GM13977 (cell line): ENCODE measurements around the gene TACR2.
A peak's percentile ranks its signal among the peaks of the same experiment; 100 is the strongest.

ENCODE experiments used
- DNase-seq: peaks from one replicate; pipeline ENCODE4 v3.0.0; 2012; ENCODE audit warnings: low spot score
- CTCF ChIP-seq: IDR thresholded peaks from 2 replicates; pipeline ENCODE4 v1.5.1; 2012; ENCODE audit warnings: mild to moderate bottlenecking, control low read depth; ENCODE audit not compliant: insufficient read depth; ENCODE audit errors: extremely low read depth, missing control alignments
- in situ Hi-C: fragments of 300-500 bp; cut with MboI; formaldehyde crosslinking; loops from one replicate; pipeline ENCODE4 v1.12.0; 2022; ENCODE audit warnings: low sequenced_read_pairs, low pct_unique_long_range_greater_than_20kb, mixed read lengths, inconsistent platforms; ENCODE audit not compliant: unreplicated experiment

TACR2 gene

GRCh38 chr10:69374242-69374641 is 42.5 kb downstream of the TACR2 start:
- in situ Hi-C loops, result no loop called here
- no peak for TF ChIP-seq CTCF
- DNase-seq, result no peak

GRCh38 chr10:69372126-69372980 is 44.4 kb downstream of the TACR2 start:
- DNase-seq, result no peak
- TF ChIP-seq CTCF, result no peak
- in situ Hi-C loops, result no loop called here

- no peak for DNase-seq
- in situ Hi-C loops, result no loop called here
- no peak for TF ChIP-seq CTCF
These were observed 49.2 kb downstream of the TACR2 start for GRCh38 chr10:69367469-69367868.

- in situ Hi-C loops, result no loop called here
- TF ChIP-seq CTCF, result no peak
- DNase-seq, result no peak
These were observed 50.0 kb downstream of the TACR2 start for GRCh38 chr10:69366738-69367137.

- DNase-seq, result no peak
- in situ Hi-C loops, result no loop called here
These were observed 52.3 kb downstream of the TACR2 start for GRCh38 chr10:69364232-69364940.

GRCh38 chr10:69363666-69364065 is 53.1 kb downstream of the TACR2 start:
- DNase-seq, result no peak
- TF ChIP-seq CTCF, result no peak
- in situ Hi-C loops, result no loop called here

More at GRCh38 chr10:69364232-69364940, 52.3 kb downstream of the TACR2 start:
- peak; percentile 2 for TF ChIP-seq CTCF
